WERI-Rb-1 (cell line): ENCODE results near the gene GGN.
"Not testable (repeated sequence)": the region's sequence is repeated elsewhere in the genome, so short reads cannot be mapped to it uniquely, and the experiment has no call there.

Experiments
- DNase-seq: peaks from one replicate; pipeline ENCODE4 v3.0.0-alpha.2; 2020
- H3K27ac ChIP-seq: fragments of 250-450 bp; sonication (Bioruptor Pico); 2 replicates; pipeline ENCODE4 v1.5.1; 2020; ENCODE audit warnings: mild to moderate bottlenecking, moderate library complexity
- H3K27me3 ChIP-seq: fragments of 250-450 bp; sonication (Bioruptor Pico); 2 replicates; pipeline ENCODE4 v1.5.1; 2021; ENCODE audit warnings: mild to moderate bottlenecking, low read depth, moderate library complexity; ENCODE audit not compliant: insufficient read depth, severe bottlenecking
- H3K36me3 ChIP-seq: fragments of 250-450 bp; sonication (Bioruptor Pico); 2 replicates; pipeline ENCODE4 v1.5.1; 2020; ENCODE audit warnings: mild to moderate bottlenecking, moderate library complexity
- H3K4me3 ChIP-seq: 2 replicates; pipeline ENCODE4 v1.5.1; 2011; ENCODE audit warnings: low read depth, mild to moderate bottlenecking, control low read depth, low read length
- H3K9me3 ChIP-seq: fragments of 250-450 bp; sonication (Bioruptor Pico); 2 replicates; pipeline ENCODE4 v1.5.1; 2021; ENCODE audit warnings: mild to moderate bottlenecking, moderate library complexity; ENCODE audit not compliant: severe bottlenecking
- TF ChIP-seq, protein P1 (sequence below): IDR thresholded peaks from 2 replicates; pipeline ENCODE4 v1.5.1; 2011; ENCODE audit warnings: low read depth, mild to moderate bottlenecking, control low read depth, inconsistent platforms, low read length

The GGN gene

DNA sequence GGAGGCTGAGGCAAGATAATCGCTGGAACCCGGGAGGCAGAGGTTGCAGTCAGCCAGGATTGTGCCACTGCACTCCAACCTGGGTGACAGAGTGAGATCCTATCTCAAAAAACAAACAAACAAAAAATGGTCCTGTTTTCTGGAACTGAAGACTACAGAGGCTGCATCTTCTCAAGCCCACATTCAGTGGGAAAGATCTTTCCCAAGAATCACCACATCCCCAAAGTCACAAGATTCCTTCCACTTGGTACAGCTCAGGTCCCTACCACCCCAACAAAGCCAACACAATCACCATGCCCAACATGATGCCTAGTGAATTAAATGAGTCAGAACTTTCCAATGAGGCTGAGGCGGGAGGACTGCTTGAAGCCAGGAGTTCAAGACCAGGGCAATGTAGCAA is 37.0 kb downstream of the GGN start:
- DNase-seq, result no peak
- H3K4me3 ChIP-seq, result no peak overlapping the region
- no peaks in the 10 kb centered on the region for H3K27me3 ChIP-seq
- no peaks in the 10 kb centered on the region; the same call in 1 of the 2 replicates for H3K36me3 ChIP-seq
- no peak overlapping the region for H3K27ac ChIP-seq
- TF ChIP-seq, protein P1, sequence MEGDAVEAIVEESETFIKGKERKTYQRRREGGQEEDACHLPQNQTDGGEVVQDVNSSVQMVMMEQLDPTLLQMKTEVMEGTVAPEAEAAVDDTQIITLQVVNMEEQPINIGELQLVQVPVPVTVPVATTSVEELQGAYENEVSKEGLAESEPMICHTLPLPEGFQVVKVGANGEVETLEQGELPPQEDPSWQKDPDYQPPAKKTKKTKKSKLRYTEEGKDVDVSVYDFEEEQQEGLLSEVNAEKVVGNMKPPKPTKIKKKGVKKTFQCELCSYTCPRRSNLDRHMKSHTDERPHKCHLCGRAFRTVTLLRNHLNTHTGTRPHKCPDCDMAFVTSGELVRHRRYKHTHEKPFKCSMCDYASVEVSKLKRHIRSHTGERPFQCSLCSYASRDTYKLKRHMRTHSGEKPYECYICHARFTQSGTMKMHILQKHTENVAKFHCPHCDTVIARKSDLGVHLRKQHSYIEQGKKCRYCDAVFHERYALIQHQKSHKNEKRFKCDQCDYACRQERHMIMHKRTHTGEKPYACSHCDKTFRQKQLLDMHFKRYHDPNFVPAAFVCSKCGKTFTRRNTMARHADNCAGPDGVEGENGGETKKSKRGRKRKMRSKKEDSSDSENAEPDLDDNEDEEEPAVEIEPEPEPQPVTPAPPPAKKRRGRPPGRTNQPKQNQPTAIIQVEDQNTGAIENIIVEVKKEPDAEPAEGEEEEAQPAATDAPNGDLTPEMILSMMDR, result no peak
- H3K9me3 ChIP-seq, result no peaks in the 10 kb centered on the region

DNA sequence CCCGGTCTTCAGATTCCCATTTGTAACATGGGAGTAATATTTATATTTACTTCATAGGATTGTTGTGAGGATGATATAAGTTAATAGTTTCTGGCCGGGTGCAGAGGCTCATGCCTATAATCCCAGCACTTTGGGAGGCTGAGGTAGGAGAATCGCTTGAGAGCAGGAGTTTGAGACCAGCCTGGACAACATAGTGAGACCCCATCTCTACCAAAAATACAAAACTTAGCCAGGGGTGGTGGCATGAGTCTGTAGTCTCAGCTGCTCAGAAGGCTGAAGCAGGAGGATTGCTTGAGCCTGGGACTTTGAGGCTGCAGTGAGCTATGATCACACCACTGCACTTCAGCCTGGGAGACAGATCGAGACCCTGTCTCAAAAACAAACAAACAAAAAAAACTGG is 41.0 kb downstream of the GGN start:
- Histone ChIP-seq H3K4me3 (no peak overlapping the region), H3K27me3 (no peaks in the 10 kb centered on the region), H3K36me3 (no peaks in the 10 kb centered on the region; the same call in 1 of the 2 replicates), H3K27ac (no peak overlapping the region), H3K9me3 (no peaks in the 10 kb centered on the region)
- TF ChIP-seq, protein P1, result no peak
- no peak for DNase-seq

DNA sequence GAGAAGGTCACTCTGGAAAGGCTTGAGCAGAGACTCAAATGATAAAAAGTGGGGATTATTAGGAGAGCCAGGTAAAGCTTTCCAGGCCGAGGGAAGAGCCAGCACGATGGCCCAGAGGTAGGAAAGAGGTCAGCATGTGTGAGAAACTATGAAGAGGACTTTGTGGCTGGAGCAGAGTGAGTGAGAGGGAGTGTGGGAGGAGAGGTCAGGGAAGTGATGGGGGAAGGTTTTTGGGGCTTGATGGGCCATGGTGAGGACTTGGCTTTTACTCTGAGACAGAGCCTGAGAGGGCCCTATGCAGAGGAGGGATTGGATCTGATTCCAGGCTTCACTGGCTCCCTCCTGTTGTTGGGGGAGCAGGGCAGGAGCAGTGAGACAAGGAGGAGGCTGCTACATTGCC is 46.9 kb downstream of the GGN start:
- no peaks in the 10 kb centered on the region for H3K9me3 ChIP-seq
- no peak overlapping the region for H3K27ac ChIP-seq
- peaks cover 3% of the 10 kb centered on the region for H3K36me3 ChIP-seq
- no peaks in the 10 kb centered on the region for H3K27me3 ChIP-seq
- no peak overlapping the region for H3K4me3 ChIP-seq
- TF ChIP-seq, protein P1, result no peak
- no peak for DNase-seq

DNA sequence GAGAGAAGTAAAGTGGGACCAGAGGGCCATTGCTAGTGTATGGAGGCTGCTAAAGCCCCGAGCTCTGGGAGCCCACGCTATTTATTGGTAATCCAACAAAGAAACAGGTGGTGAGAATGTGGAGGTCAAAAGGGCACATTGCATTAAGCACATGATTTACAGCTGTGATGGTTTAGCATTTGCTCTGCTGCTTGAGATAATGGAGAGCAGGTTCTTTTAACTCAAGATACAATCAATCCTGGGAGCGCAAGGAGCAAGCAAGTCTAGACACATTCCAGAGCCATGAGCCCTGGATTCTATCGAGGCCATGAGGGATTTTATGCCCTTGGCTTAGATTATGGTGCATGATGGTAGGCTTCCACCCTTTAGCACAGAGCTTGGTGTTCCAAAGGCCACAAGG is 48.8 kb downstream of the GGN start:
- H3K4me3 ChIP-seq, H3K9me3 ChIP-seq, H3K36me3 ChIP-seq, H3K27me3 ChIP-seq: not testable (repeated sequence)
- DNase-seq, result peak; percentile 60
- peak overlapping the region; percentile 87 for H3K27ac ChIP-seq

DNA sequence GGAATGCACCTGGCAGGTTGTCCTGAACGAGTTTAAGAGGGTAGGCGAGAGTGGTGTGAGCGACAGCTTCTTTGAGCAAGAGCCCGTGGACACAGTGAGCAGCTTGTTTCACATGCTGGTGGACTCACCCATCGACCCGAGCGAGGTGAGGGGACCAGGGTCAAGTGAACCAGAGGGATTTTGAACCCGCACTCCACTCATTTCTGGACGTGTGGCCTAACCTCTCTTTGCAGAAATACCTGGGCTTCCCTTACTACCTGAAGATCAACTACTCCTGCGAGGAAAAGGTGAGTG is 50.5 kb downstream of the GGN start:
- DNase-seq, result no peak
- TF ChIP-seq, protein P1, result no peak
- peak overlapping the region; percentile 74 for H3K27ac ChIP-seq

DNA sequence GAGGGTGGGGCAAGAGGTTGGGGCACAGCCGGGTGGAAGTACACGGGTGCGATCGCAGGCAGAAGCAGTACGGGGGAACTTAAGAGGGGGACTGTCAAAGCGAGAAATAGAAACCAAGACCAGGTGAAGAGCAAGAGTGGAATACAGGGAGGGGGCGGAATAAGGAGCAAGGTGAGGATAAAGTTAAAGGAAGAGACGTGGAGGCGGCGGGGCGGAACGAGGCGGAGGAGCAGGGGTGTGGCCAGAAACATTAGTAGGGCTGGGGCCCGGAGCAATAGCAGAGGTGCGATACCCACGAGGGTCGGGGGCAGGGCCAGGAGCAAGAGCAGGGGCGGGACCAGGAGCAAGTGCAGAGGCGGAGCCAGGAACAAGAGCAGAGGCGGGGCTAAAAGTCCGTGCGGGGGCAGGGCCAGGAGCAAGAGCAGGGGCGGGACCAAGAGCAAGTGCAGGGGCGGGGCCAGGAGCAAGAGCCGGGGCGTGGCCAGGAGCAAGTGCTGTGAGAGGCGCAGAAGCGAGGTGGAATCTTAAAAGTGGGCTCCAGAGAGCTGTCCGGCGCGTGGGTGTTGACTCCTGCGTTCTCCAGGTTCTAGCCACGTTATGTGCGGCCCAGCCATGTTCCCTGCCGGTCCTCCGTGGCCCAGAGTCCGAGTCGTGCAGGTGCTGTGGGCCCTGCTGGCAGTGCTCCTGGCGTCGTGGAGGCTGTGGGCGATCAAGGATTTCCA is 51.0 kb downstream of the GGN start:
- peak overlapping the region; percentile 73 for H3K4me3 ChIP-seq
- peaks cover 3% of the 10 kb centered on the region for H3K36me3 ChIP-seq
- no peaks in the 10 kb centered on the region for H3K9me3 ChIP-seq
- peak; percentile 97 for DNase-seq
- TF ChIP-seq, protein P1, result no peak
- H3K27me3 ChIP-seq, result no peaks in the 10 kb centered on the region
- H3K27ac ChIP-seq, result peak overlapping the region; percentile 74

More for the DNA sequence above, 50.5 kb downstream of the GGN start:
- Histone ChIP-seq H3K4me3 (peak overlapping the region; percentile 73), H3K27me3 (no peaks in the 10 kb centered on the region), H3K9me3 (no peaks in the 10 kb centered on the region), H3K36me3 (peaks cover 3% of the 10 kb centered on the region)
